Esophagus muscularis mucosa (tissue), 3 donors: Measurements from ENCODE around the gene NFIB.

Experiments used
- CTCF ChIP-seq, 3 experiments: fragments of 200-600 bp in 2 of 3; fragments of 450-650 bp in 1 of 3; sonication (generic) in 2 of 3; IDR thresholded peaks; one replicate each; pipeline ENCODE4 v1.5.1; 2017 to 2019; ENCODE audit warnings: antibody characterized with exemption in 3 of 3, mild to moderate bottlenecking in 2 of 3, moderate library complexity in 1 of 3
- POLR2A ChIP-seq: fragments of 450-650 bp; IDR thresholded peaks from one replicate; pipeline ENCODE4 v1.6.1; 2017; ENCODE audit warnings: antibody characterized with exemption, moderate library complexity, mild to moderate bottlenecking, low read depth
- POLR2AphosphoS5 ChIP-seq, 2 donors: sonication (generic); formaldehyde crosslinking; IDR thresholded peaks; one replicate each; pipeline ENCODE4 v1.6.1; 2017; ENCODE audit warnings: antibody characterized with exemption in 2 of 2

GRCh38 chr9:14153310-14153720 is 160.6 kb downstream of the NFIB start:
- TF ChIP-seq POLR2AphosphoS5 (IDR thresholded peaks at IDR 0.05), result no peak
- TF ChIP-seq CTCF (IDR thresholded peaks at IDR 0.05), result no peak
- no peak for TF ChIP-seq POLR2A
